GM12891 (cell line): Measurements from ENCODE around the gene DMD.

ENCODE experiments used
- PAX5 ChIP-seq: IDR thresholded peaks from 2 replicates; pipeline ENCODE4 v1.6.1; 2011; ENCODE audit warnings: low read length, moderate library complexity, mild to moderate bottlenecking; ENCODE audit not compliant: insufficient read depth, severe bottlenecking
- POLR2A ChIP-seq: IDR thresholded peaks from 2 replicates; pipeline ENCODE4 v1.6.1; 2011; ENCODE audit warnings: low read depth, low read length, control low read depth
- POLR2AphosphoS5 ChIP-seq: IDR thresholded peaks from 2 replicates; pipeline ENCODE4 v1.6.1; 2011; ENCODE audit warnings: low read depth, low read length, control low read depth
- POU2F2 ChIP-seq: IDR thresholded peaks from 2 replicates; pipeline ENCODE4 v1.6.1; 2011; ENCODE audit warnings: low read depth, mild to moderate bottlenecking, control low read depth, low read length, moderate library complexity
- SPI1 ChIP-seq: IDR thresholded peaks from 2 replicates; pipeline ENCODE4 v1.6.1; 2011; ENCODE audit warnings: low read depth, low read length, control low read depth
- TAF1 ChIP-seq: IDR thresholded peaks from 2 replicates; pipeline ENCODE4 v1.6.1; 2011; ENCODE audit warnings: low read depth, low read length, control low read depth

GRCh38 chrX:31747411-31747810 lies 1463.9 kb downstream of the DMD start:
- TF ChIP-seq POLR2AphosphoS5, result no peak
- no peak for TF ChIP-seq POLR2A
- no peak for TF ChIP-seq POU2F2
- TF ChIP-seq TAF1, result no peak
- TF ChIP-seq SPI1, result no peak
- no peak for TF ChIP-seq PAX5
